ENCODE data around the gene LHPP.

Gene LHPP

DNA sequence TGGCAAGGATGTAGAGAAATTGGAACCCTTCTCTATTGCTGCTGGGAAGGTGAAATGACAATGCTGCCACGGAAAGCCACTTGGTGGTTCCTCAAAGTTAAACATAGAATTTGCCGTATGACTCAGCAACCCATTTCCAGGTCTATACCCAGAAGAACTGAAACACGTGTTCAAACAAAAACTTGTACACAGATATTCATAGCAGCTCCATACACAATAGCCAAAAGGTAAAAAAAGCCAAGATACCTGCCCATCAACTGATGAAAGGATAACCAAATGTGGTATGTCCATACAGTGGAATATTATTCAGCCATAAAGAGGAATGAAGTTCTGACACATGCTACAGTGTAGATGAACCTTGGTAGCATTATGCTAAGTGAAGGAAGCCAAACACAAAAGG is 39.1 kb downstream of the LHPP start:
- peak in 1 of 5 donors; percentile 30 for DNase-seq

DNA sequence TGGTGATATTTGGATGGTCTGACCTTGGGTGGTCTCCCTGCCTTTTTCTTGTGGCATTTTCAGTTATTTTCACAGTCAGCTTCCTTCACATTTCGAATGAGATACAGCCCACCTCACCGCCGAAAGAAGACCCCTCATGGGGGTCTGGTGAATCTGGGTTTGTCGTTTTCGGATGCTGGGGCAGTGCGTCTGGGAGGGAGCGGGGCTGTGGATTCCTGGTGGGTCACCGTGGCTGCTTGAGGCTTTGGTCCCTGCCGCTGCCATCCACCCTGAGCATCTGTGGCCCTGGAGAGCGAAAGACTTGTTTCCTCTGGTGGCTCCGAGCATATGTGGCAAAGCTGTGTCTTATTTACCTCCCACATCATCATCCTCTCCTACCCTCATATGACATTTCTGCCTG is 43.1 kb downstream of the LHPP start:
- DNase-seq = no peak

DNA sequence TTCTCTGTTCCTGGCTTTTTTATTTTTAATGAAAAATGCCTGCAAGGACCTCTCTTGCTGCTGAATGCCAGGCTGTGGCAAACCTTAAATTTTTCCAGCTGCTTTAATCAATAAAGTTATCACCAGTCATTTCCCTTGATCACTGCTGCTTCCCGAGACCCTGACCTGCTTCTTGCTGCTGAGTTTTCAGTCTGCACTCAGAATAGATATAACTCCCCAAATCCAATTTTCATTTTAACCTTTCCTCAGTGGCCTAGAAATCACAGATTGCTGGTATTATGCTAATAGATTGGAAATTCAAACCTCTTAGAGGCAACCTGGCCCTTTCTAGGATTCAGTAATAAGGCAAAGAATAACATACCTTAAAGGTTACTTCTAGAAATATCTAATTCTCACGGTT is 43.7 kb downstream of the LHPP start:
- no peak for DNase-seq

- DNase-seq = no peak
These were observed 46.5 kb downstream of the LHPP start for GRCh38 chr10:124508070-124508667.

GRCh38 chr10:124508907-124509454 is 47.4 kb downstream of the LHPP start:
- DNase-seq = no peak

DNA sequence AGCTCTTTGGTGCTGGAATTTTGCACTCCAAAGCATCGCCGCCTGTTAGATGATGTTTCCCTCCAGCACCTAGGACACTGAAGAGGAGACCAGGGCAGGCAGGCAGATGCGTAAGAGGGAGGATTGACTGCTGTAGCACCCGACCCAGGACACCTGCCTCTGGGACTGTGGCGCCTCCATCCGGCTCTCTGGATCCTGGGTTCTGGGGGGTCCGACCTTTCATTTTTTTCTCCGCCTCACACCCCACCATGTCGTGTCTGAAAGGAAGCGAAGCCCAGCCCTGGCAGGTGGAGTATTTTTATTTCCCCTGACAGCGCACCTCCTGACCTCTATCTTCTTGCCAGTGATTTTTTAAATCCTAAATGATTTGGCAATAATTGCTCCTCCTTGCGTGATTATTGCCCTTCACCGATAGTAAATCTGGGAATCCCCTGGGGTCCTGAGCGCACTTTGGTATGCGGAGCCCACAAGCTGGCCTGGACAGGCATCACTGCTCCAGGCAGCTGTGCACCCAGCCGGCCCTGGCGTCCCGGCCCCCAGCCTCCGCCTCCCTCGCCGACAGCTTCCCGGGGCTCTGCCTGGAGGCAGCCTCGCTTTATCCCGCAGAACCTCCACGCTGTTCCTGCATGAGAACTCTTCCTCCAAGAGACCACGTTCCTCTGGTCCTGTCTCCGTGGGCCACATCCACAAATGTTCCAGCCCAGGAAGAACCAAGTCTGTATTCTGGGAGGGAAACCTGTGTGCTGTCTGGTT is 48.4 kb downstream of the LHPP start:
- no peak for DNase-seq

DNA sequence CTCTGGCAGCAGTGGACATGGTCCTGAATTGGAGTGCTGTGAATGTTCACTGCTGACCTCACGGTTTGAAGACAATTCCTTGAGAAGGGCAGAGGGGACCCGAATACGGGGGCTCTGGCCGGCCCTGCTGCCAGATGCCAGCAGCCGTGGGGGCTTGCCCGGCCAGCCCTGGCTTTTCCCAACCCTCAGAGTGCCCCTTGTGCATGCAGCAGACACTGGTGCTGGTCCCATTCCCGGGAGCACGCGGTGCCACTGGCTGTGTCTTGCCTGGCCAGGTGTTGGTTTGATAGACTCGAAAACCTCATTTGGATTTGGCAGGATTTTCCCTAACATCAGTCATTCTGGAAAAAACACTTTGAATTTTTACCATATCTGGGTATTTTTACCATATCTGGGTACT is 49.1 kb downstream of the LHPP start:
- no peak for DNase-seq

- DNase-seq = no peak
These were observed 49.8 kb downstream of the LHPP start for GRCh38 chr10:124511205-124512039.

GRCh38 chr10:124512040-124512428 is 50.4 kb downstream of the LHPP start:
- no peak for DNase-seq

DNA sequence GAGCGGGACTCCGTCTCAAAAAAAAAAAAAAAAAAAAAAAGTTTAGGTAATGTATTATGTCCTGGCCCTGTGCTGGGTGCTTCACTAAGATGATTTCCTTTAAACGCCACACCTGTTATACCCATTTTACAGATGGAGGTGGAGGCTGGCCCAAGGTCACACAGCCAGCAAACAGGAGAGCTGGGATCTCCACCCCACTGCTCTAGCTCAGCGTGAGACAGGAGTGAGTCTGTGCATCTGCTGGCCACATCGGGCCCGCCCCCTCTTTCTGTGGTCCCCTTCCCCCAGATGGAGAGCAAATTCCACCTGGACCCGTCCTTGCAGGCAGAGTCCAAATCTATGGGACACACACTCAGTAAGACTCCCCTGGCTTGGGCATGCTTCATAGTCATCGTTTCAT is 51.0 kb downstream of the LHPP start:
- DNase-seq = no peak

- no peak for DNase-seq
These were observed 53.8 kb downstream of the LHPP start for GRCh38 chr10:124515244-124515970.

DNA sequence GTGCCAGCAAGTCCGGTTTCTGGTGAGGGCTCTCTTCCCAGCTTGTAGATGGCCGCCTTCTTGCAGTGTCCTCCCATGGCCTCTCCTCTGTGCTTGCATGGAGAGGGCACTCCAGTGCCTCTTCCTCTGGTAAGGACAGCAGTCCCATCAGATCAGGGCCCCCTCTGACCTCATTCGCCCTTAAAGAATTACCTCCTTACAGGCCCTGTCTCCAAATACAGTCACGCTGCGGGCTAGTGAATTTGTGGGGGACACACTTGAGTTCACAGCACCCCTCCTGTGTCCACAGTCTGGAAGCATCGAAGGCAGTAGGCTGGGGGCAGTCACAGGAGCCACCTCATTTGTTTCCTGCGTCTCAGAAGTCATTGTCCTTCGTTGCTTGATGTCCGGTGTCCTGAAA is 54.6 kb downstream of the LHPP start:
- no peak for DNase-seq

DNA sequence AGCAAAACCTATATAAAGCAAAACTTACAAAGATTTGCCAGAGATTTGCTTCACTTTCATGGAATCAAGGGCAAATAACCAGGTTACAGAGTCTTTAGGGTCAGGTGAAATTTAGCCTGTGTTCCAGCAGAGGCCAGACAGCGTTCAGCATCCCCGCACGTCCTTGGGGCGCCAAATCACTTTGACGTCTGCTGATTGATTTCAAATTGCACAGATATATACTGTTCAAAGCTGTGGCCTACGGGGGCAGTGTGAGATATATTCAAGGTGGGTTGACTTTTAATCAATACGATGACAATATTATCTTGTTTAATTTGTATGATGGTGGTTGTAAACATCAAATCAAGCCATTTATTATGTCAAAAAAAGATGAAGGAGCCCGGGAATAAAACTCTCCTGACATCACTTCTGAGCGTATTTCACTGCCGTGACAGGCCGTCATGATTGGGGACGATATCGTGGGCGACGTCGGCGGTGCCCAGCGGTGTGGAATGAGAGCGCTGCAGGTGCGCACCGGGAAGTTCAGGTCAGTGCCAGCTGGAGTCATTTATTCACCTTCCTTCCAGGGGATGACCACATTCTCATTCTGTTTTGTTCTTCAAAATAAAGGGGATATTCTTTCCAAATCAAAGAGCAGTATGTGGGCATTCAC is 55.2 kb downstream of the LHPP start:
- no peak for DNase-seq

DNA sequence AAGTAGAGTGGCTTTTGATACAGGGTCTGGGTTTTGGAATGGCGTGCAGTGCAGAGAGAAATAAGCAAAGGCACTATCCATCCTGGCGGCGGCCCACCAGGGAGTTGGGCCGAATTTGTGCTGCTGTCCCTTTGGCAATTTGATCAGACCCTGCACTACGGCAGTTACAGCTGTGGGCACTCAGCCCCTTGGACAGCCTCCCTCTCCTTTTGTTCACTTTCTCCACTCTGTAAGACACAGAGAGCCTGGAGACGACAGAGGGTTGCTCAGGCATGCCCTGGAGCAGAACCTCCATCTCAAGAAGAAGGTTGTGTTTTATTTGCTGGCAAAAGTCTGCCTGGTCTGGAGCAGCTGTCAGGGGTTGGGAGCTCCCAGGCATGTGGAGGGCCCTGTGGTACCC is 55.8 kb downstream of the LHPP start:
- no peak for DNase-seq

GRCh38 chr10:124517931-124518330 is 56.3 kb downstream of the LHPP start:
- no peak for DNase-seq

GRCh38 chr10:124518366-124518765 is 56.7 kb downstream of the LHPP start:
- no peak for DNase-seq

GRCh38 chr10:124520558-124521428 is 59.2 kb downstream of the LHPP start:
- no peak for DNase-seq

GRCh38 chr10:124521429-124521871 is 59.8 kb downstream of the LHPP start:
- no peak for DNase-seq

DNA sequence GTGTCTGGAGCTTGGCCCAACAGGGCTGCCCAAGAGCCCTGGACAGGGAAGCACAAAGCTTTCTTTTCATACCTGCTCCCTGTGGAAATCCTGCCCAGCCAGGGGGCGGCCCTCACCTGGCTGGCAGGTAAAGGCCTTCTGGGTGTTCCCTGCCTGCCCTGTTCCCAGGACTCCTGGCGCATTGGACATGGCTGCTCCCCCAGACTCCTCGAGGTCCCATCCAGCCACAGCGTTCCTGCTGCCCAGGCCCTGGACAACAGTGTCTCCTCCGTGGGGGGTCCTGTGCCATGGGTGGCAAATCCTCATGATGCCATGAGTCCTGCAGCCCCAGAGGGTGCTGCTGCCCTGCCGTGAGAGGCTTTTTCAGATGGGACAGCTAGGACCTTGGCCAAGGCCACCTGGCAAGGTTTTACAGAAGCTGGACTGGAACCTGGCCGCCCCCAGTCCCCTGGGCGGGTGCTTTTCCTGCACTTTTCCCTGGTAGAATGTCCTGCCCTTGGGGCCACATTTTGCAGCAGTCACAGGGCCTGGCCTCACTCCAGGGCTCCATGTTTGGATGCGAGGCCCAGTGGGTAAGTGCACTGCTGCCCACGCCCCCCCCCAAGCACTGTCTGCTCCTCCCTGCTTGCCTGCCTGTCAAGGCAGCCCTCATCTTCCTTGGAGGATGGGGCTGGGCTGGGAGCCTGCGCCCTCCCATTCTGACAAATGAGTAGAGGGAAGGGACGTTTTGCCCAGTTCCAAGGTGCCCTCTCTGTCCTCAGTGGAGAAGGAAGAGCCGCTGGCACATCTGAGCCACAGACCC is 60.7 kb downstream of the LHPP start:
- no peak for DNase-seq
